IPS-18c (cell line): ENCODE results near the gene CHST3.

ENCODE experiments used
- H3K4me3 ChIP-seq: 2 replicates; pipeline ENCODE4 v1.7.0; 2013; ENCODE audit warnings: low read depth, mild to moderate bottlenecking, low read length, moderate library complexity; ENCODE audit not compliant: insufficient read depth
- H3K9me3 ChIP-seq: one replicate; pipeline ENCODE4 v1.6.1; 2013; ENCODE audit warnings: mild to moderate bottlenecking, low read length, moderate library complexity; ENCODE audit not compliant: control insufficient read depth, insufficient read depth

Gene CHST3

DNA sequence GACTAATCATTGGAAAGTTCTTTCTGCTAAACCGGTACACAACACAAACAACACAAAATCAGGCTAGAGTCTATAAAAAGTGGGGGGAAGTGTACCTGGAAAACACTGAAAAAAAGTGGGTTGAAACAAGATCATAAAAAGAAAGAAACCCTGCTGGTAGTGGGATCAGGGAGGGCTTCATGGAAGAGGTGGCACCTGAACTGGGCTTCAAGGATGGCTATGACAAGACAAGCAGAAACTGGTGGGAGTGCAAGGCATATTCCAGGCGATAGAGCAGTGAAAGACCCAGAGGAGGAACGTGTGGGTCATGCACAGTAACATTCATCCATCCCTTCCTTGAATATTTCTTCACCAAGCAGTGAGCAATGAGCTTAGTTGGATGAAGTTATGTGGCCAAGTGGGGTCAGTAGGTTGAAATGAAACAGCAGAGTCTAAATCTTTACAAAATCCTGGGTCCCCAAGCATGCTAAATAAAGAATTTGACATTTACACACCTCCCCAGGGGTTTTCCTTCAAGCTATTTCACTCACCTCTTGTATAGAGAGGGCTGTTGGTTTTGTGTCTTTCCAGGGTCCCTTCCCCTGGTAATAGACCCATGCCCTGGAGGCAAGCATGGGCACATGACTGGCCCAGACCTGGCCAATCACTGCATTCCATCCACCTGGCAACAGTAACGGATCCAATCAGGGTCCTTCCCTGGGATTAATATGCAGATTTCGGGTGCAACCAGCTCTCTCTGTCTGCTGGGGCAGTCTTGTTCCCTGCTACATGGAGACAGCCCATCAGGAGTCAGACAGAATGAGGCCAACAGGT is 86.0 kb downstream of the CHST3 start:
- H3K9me3 ChIP-seq, result no peaks in the 10 kb centered on the region
- H3K4me3 ChIP-seq, result no peak overlapping the region

GRCh38 chr10:72050873-72051272 is 86.7 kb downstream of the CHST3 start:
- H3K9me3 ChIP-seq, result no peaks in the 10 kb centered on the region
- H3K4me3 ChIP-seq, result no peak overlapping the region

GRCh38 chr10:72053690-72054089 is 89.5 kb downstream of the CHST3 start:
- no peak overlapping the region for H3K4me3 ChIP-seq
- no peaks in the 10 kb centered on the region for H3K9me3 ChIP-seq

DNA sequence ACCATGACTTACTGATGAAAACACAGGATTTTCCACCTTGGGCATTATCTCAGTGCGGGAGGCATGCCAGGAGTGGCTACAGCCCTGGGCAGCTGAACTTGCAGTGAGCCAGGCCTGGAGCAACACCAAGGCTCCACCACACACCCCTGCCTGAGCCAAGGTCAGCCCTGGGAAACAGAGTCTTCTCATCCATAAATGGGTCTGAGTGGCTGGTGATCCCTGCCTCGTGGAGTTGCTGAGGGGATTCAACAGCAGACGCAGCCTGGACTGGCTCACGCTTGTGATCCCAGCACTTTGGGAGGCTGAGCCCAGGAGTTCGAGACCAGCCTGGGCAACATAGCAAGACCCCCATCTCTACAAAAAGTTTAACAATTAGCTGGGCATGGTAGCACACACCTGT is 91.9 kb downstream of the CHST3 start:
- Histone ChIP-seq H3K9me3 (no peaks in the 10 kb centered on the region), H3K4me3 (no peak overlapping the region)

DNA sequence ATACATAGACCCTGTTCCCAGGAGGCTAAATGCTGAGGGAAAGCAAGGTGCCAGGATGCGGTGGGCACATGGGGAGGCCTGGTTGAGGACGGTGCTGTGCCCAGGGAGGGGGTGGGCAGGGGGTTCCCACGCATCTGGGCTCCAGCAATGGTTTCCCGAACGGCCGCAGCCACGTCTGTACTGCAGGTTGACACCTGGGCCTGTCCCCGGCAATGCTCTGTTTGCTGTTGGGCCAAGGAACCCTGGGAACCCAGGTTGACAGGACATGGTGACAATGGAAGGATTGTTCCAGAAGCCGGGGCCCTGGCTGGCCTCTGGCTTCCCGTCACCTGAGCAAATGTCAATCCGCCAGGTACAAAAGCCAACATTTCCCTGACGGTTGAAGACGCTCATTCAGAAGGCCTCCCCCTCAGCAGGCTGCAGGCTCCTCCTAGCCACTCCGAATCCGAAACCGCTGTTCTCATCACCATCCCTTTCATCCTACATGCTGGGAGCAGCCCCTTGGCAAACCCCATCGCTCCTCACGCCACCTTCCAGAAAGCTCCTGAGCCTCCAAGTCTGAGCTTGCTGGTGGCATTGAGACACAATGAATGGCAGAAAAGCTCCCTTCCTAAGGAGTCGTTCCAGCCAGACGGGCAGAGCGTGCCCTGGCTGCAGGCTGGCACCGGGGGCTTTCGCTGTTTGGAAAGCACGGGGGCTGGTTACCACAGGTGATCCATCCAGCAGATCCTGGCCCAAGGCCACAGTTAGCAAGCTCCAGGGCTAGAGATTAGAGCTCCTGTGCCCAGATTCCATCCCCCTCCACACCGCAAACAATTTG is 92.9 kb downstream of the CHST3 start:
- Histone ChIP-seq H3K4me3 (no peak overlapping the region), H3K9me3 (no peaks in the 10 kb centered on the region)

DNA sequence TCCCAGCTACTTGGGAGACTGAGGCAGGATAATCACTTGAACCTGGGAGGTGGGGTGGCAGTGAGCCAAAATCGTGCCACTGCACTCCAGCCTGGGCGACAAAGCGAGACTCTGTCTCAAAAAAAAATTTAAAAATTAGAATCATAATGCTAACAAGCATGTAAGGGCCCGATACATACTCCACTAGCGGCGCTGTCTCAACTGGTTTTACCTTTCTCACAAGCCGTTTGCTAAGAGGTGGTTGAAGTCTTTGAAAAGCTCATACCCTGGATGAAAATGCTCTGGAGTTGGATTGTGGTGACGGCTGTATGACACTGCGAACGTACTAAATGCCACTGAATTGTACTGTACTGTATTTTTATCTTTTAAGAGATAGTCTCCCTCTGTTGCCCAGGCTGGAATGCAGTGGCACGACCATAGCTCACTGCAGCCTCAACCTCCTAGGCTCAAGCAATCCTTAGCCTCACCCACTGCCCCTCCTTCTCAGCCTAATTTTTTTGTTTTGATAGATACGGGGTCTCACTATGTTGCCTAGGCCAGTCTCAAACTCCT is 94.2 kb downstream of the CHST3 start:
- H3K9me3 ChIP-seq, result no peaks in the 10 kb centered on the region
- no peak overlapping the region for H3K4me3 ChIP-seq

- Histone ChIP-seq H3K4me3 (no peak overlapping the region), H3K9me3 (no peaks in the 10 kb centered on the region)
Observed at GRCh38 chr10:72058989-72059842, 95.0 kb downstream of the CHST3 start.

DNA sequence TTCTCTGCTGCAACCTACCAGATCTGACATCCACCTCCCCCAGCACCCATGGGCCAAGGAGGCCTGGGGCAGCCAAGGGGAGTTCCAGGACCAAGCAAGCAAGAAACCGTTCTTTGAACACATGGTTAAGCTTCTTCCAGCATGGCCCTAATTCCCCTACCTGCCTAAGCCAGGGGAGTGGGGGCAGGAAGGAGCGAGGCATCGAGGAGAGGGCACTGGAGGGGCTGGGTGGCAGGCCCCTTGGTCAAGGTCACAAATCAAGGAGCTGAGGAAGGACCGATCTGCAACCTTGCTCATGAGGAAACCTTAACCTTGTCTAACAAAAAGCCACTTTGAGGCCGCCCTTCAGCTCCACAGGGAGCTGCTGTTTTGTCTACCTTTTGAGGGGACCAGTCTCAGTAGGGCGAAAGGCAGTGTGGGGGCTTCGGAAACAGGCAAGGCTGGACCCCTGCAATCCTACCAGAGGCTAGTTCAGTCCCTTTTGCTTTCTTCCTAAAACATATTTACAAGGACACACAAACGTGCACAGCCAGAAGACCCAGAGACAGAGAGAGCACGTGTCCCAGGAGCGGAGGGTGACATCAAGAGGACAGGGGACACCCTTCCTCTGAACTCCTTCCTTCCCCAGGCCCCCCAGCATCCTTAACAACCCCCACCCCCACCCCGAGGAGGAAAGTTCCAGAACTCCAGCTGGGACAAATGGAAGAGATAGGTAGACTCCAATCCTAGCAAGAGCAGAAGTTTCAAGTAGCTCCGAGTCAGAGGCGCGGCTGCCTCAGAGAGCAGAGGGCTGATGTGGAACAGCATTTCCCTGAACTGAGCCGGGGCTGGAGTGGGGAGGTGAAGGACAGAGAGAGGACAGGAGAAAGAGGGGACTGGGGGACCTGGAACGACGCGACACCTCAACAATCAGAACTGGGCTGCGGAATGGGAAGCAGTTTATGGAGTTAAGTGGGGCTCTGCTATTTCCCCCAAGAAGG is 95.9 kb downstream of the CHST3 start:
- no peaks in the 10 kb centered on the region for H3K9me3 ChIP-seq
- H3K4me3 ChIP-seq, result no peak overlapping the region

GRCh38 chr10:72061491-72061890 is 97.3 kb downstream of the CHST3 start:
- Histone ChIP-seq H3K4me3 (no peak overlapping the region), H3K9me3 (no peaks in the 10 kb centered on the region)

DNA sequence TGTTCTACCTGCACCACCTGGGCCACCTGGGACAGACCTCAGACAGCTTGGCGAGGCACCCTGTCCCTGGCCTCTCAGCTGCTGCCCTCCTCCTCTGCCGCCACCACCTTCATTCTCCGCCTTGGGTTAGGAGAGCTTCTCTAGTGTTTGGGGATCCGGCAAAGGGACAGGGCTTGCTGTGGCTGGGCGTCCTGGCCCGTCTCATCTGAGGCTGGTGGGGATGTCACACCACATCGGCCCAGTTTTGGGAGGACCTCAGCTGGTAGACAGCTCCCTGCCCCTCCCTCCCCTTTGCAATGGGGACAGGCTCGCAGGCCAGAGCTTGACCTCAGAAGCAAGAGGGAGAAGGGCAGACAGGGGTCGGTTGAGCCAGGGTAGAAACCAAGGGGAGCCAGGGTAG is 97.7 kb downstream of the CHST3 start:
- Histone ChIP-seq H3K4me3 (no peak overlapping the region), H3K9me3 (no peaks in the 10 kb centered on the region)

DNA sequence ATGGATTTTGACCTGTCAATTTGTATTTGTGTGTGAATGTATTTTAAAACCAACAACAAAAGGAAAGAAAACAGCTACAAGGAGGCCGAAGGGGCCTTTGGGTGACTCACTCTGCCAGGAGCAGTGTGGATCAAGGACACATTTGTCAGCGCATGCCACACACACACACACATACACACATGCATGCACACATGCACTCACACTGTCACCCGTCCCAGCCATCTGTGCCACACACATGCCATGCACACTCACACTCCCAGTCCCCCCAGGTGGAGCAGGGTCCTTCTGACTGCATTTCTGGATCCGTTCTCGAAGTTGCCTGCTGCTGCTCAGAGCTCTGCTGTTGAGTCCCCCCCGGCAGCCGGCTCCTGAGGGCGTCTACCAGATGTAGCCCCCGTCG is 98.2 kb downstream of the CHST3 start:
- H3K4me3 ChIP-seq, result no peak overlapping the region
- H3K9me3 ChIP-seq, result no peaks in the 10 kb centered on the region
